Activated CD8-positive, alpha-beta memory T cell treated with anti-CD3 and anti-CD28 coated beads for 24 hours (primary cell): ENCODE data around the gene TANC1.
"Not testable (repeated sequence)": the region's sequence is repeated elsewhere in the genome, so short reads cannot be mapped to it uniquely, and the experiment has no call there.

Source experiments
- DNase-seq: peaks from one replicate; pipeline ENCODE4 v3.0.0-alpha.2; 2020

TANC1 gene

DNA sequence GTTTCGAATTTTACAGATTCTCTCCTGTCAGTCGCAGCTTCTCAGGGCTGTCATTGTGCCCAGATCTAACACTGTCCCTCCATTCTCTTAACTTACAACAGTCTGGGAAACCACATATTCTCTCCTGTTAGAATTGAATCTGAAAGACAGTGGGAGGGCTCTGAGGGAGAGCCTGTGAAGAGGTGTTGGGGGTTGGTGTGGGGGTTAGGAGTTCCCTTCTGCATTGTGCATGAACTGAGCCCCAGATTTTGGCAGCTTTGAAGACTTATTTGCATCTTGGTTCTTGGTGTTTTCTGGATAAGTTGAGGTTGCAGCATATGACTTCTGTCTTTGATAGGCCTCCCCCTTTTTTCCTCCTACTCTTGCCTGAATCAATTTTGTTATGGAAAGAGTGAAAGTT lies 64.1 kb downstream of the TANC1 start:
- DNase-seq = no peak

DNA sequence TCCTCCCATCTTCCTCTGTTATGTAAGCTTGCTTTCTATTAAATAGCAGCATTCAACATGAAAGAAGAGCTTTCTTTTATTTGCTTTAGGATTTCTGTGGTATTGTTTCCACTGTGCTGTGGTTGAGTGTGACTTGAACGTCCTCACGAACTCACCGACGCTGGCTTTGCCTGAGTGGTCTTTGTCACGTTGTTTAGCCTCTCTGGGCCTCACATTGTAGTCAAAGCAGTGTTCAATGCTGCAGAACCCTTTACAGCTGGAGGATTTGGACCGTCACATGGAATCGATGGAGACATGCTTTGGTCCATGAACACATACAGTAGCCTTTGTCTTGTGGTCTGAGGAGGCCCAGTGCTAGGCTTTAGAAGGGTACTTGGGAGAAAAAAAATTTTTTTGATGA lies 66.3 kb downstream of the TANC1 start:
- DNase-seq = no peak

- DNase-seq = no peak
Measured at GRCh38 chr2:159035790-159036411, 67.5 kb downstream of the TANC1 start.

DNA sequence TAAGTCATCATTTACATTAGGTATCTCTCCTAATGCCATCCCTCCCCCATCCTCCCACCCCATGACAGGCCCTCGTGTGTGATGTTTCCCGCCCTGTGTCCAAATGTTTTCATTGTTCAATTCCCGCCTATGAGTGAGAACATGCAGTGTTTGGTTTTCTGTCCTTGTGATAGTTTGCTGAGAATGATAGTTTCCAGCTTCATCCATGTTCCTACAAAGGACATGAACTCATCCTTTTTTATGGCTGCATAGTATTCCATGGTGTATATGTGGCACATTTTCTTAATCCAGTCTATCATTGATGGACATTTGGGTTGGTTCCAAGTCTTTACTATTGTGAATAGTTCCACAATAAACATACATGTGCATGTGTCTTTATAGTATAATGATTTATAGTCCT lies 68.0 kb downstream of the TANC1 start:
- DNase-seq = not testable (repeated sequence)

- not testable (repeated sequence) for DNase-seq
Measured at GRCh38 chr2:159041328-159041727, 72.9 kb downstream of the TANC1 start.

GRCh38 chr2:159042115-159042850 lies 73.8 kb downstream of the TANC1 start:
- no peak for DNase-seq

- no peak for DNase-seq
Measured at GRCh38 chr2:159043710-159044109, 75.3 kb downstream of the TANC1 start.

- no peak for DNase-seq
Measured at GRCh38 chr2:159044804-159045286, 76.4 kb downstream of the TANC1 start.

GRCh38 chr2:159045545-159046454 lies 77.4 kb downstream of the TANC1 start:
- no peak for DNase-seq

GRCh38 chr2:159046966-159047365 lies 78.5 kb downstream of the TANC1 start:
- no peak for DNase-seq

GRCh38 chr2:159050426-159050825 lies 82.0 kb downstream of the TANC1 start:
- no peak for DNase-seq

DNA sequence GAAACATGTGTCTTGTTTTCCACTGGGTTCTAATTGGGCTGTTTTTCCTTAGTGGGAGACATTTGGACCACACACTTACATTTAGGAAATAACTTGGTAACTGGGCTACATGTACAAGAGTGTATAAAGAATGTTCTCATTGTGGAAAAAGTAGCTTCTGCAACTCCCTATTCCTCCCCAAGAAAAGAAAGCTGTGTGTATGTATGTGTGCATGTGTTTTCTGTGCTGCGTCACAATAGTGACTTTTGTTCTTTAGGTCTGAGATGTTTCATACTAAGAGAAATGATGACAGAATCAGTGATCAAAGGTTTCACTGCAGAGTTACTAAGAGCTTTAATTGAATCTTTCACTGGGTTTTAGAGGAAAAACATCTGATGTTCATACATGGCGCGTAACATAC lies 82.7 kb downstream of the TANC1 start:
- DNase-seq = no peak

DNA sequence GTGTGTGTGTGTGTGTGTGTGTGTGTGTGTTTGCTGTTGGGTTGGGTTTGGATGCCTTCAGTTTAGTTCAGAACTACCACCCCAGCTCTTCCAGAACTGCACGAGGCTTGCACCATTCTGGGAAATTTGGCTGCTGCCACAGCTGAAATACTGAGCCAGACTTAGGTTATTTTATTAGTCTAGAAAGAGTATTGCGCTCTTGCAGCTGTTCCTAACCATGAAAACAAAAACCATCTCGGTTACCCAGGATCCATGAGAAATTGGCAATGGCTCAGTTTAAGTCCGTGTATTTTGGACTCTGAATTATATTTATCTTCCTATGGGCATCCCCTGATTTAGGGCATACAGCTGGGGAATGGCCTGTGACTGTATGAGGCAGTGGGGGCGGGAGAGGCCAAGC lies 83.2 kb downstream of the TANC1 start:
- DNase-seq = no peak

- no peak for DNase-seq
Measured at GRCh38 chr2:159052157-159052601, 83.7 kb downstream of the TANC1 start.

GRCh38 chr2:159053161-159054031 lies 85.0 kb downstream of the TANC1 start:
- DNase-seq = no peak

GRCh38 chr2:159054032-159054334 lies 85.5 kb downstream of the TANC1 start:
- DNase-seq = no peak

DNA sequence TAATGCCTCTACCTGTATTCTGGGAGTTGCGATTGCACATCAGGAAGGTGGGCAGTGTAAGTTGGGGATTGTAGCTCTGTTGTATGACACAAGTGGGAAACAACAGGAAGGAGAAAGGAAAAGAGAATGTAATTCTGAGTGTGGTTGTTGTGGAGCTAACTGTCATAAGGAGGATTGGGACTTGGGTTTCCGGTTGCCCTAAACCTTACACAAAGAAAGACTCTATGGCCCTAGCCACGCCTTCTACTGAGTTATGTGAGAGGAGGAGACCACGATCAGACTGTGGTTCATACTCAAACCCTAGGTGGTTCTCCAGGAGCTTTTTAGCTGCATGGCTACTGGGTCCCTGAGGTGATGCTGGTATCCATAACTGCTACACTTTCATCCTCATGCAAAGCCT lies 86.5 kb downstream of the TANC1 start:
- no peak for DNase-seq

DNA sequence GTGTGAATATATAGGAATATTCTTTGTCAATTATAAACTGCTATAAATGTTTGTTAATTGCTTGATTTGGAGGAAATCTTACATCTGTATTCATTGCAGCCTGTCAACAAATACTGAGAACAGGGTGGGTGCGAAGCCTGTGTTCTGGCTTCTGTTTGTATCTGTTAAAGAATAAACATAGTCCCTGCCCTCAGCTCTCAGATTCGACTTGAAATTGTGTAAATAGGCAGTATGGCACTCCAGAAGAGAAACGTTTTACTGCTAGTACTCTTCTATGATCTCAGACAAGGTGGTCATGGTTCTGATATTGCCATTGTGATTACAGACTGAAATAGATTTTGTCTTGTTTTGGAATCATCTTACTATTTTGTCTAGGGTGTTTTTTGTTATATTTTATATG lies 92.1 kb downstream of the TANC1 start:
- no peak for DNase-seq

DNA sequence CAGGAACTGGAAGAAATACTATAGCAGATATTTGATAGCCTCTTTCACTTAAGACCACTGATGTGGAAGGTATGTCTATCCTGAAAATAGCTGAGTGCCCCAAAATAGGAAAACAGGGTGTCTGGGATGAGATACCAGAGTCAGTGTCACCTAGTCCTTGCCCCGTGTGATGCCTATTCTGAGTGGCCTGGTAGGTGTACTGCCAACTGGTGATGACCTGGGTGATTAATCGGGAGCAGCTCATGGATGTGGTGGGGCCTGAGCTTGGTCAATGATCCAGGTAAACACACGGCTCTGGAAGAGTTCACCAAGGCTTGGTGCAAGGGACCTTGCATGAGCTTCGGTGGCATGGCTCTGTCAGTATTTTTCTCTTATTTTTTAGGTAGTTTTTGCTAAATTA lies 95.2 kb downstream of the TANC1 start:
- DNase-seq = no peak

- DNase-seq = no peak
Measured at GRCh38 chr2:159064446-159065301, 96.2 kb downstream of the TANC1 start.

- no peak for DNase-seq
Measured at GRCh38 chr2:159065313-159065712, 96.9 kb downstream of the TANC1 start.

DNA sequence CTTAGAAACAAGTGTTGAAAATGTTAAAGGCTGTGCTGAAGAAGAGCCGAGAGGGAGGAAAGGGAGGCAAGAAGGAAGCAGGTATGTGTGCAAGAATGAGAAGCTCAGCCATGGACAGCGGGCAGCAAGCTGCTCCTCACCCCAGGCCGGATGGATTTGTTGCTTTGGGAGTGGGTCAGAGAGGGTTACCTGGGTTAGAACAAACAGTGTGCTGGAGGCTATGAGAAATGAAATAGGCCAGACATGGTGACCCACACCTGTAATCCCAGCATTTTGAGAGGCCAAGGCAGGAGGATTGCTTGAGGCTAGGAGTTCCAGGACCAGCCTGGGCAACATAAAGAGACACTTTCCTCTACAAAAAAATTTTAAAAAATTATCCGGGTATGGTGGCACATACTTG lies 97.5 kb downstream of the TANC1 start:
- DNase-seq = no peak
